ENCODE results near the gene WRNIP1.

Gene WRNIP1

DNA sequence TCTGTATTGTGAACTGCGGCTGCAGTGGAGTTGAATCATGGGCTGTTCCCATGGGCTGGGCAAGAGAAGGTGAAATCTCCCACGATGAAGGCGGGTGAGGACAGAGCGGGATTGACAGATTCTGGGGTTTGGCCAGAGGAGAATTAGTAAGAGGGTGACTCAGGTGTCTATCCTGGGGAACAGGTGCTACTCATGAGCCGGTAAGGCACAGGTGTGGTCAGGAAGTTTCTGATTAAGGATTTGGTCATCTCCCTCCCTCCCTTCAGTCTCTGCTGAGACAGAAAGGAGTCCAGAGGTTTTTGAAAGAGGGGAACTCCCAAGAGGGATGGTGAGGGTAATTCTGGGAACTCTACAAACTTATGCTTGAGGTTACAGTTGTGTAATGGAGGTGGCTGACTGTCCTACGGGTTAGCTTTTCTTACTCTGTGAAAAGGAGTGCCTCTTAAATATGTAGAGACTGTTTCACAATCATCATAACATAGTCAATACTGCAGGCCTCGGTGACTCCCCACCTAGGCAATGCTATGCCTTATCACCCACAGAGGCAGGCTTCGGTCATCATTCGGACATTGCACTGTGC is 45.0 kb downstream of the WRNIP1 start:
- no peak for DNase-seq

DNA sequence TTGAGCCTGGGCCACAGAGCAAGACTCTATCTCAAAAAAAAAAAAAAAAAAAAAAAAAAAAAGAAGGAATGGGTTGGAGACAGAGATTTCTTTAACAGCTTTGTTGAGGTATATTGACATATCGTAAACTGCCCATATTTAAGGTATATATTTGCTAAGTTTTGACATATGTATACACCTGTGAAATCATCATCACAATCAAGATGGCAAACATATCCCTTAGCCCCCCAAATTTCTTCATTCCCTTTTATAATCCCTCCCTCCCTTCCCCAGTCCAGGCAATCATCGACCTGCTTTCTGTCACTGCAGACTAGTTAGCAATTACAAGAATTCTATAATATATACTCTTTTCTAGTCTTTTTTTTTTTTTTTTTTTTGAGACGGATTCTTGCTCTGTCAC is 47.5 kb downstream of the WRNIP1 start:
- no peak for DNase-seq

- no peak for DNase-seq
These were observed 51.0 kb downstream of the WRNIP1 start for GRCh38 chr6:2816158-2816557.

DNA sequence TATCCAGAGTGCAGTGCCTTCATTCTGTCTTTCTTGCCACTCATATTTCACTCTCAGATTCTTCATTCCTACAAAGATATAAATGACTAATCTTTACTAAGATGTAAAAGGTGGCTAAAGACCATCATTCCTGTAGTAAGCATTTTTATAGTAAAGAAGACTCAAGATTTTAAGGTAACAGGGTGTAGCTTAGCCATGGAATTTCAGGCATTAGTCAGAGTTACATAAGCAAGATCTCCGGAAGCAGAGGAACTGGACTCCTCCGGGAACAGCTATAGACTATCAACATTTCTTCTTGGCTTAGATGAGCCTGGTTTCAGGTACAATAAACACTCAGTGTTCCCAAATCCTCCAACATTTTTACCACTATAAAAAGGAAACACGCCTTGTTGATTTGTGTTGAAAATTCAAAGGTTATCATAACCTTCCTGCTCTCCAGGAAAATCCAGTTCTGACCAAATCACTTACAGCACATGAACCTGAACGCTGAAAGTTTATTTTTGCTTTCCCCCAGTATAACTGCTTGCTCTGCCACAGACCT is 52.8 kb downstream of the WRNIP1 start:
- peak; percentile 49 for DNase-seq

DNA sequence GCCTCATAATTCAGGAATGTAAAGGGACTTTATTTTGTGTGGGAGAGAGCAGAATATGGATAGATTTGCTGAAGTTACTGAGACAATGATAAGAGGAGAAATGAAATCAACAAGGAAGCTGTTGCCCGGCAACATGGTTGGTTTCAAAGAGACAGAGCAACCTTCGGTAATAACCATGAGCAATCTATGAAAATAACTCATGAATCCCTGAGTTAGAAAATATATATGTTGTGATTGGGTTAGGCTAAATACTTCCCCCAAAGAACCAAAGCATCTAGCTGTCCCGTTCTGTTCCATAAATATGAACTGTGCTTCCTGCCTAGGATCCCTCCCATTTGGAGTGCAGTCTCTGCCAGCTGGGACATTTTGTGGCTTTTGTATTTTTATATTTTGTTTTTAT is 53.4 kb downstream of the WRNIP1 start:
- DNase-seq = peak; percentile 18

- DNase-seq = no peak
These were observed 53.9 kb downstream of the WRNIP1 start for GRCh38 chr6:2819115-2819514.

DNA sequence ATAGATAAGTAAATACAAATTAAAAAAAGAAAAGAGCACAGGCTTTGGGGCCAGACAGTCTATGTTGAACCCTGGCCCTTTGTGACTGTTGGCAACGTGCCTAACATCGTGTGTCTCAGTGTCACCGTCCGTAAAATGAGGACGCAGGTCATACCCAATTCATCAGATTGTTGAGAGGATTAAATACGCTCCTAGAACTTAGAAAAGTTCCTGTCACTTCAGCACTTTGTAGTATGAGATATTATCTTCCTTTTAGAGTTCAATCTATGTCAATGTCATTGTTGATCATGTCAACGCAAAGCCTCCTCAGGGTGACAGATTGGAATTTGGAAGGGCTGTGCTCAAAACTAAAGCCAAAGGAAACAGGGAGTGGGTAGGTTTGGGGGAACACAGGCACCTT is 54.8 kb downstream of the WRNIP1 start:
- DNase-seq = no peak

DNA sequence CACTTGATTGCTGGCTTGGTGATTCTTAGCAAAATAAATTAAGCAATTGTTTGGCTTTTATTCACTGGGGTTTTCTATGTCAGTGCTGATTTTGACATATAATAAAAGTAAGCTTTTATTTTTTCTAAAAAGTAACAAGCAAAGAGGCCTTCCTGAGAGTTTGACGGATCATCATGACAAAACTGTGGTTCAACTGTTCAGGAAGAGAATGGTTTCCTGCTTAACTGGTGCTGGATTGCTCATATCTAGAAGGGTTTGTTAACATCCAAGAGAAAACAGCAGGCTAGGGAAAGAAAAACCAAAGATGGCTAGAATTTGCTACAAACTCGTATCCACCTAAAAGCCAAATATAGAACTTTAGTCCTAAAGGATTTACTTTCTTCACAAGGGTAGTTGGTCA is 55.2 kb downstream of the WRNIP1 start:
- DNase-seq = no peak

DNA sequence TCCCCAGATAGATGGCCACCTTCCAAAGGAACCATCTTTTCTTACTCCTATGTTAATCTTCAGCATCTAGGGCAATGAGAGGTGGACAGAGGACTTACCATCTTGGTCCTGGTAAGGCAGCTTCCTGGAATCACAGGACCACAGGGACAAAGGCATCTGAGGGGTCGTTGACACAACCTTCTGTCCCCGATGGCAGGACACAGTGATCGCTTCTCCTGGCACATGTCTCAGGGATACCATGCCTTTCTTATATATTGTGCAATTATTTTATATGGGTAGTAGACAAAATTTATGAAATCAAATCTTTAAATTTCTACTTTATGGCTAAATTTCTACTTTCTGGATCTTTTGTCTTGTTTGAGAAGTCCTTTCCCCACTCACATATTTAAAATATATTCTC is 56.4 kb downstream of the WRNIP1 start:
- DNase-seq = no peak

DNA sequence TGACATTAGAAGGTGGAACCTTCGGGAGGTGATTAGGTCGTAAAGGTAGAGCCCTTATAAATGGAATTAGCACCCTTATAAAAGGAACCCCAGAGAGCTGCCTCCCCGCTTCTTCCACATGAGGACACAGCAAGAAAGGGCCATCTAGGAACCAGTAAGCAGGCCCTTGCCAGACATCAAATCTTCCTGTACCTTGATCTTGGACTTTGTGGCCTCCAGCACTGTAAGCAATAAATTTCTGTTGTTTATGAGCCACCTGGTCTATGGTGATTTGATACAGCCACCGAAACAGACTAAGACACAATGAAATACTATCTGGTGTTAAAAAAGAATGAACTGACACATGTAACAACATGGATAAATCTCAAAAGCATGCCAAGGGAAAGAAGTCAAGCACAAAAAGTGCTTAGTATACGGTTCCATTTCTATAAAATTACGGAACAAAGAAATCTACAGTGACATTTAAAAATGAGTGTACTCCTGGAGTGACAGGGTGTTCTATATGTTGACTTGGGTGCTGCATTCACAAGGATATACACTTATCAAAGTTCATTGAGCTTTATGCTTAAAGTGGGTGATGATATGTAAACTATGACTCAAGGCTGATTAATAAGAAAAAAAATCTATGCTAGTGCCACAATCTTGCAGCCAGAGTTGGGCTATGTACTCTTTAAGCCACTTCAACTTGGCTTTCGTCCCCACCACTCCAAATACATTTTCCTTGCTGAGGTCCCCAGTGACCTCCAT is 58.1 kb downstream of the WRNIP1 start:
- DNase-seq = peak; percentile 35

DNA sequence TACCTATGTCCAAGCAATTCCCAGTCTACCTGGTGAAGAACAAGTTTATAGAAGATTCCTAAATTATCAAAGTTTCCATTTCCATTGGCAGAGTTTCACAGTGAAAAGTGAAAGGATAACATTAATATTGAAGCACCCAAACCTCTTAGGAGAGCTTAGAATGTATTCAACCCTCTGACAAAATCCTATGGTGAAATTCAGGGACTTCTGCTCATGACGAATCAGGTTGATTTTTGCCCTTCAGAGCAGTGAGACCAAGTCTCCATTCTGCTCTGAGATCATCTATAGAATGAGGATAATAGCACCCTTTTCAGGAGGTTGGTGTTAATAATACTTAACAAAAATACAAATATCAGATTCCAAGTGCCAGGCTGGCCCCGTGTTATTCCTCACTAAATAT is 60.9 kb downstream of the WRNIP1 start:
- no peak for DNase-seq

- no peak for DNase-seq
These were observed 61.9 kb downstream of the WRNIP1 start for GRCh38 chr6:2827142-2827541.

DNA sequence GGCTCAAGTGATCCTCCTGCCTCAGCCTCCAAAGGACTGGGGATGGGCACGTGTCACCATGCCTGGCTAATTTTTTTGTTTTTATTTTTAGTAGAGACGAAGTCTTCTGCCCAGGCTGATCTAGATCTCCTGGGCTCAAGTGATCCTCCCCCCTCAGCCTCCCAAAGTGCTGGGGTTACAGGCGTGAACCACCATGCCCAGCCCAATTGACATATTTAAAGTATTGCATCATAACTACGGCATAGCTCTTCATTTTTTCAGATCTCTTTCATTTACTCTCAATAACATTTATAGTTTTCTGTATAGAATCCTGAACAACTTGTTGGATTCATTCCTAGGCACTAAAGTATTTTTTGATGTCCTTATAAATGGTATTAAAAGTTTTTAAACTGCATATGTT is 63.4 kb downstream of the WRNIP1 start:
- no peak for DNase-seq

GRCh38 chr6:2829253-2829652 is 64.1 kb downstream of the WRNIP1 start:
- no peak for DNase-seq

DNA sequence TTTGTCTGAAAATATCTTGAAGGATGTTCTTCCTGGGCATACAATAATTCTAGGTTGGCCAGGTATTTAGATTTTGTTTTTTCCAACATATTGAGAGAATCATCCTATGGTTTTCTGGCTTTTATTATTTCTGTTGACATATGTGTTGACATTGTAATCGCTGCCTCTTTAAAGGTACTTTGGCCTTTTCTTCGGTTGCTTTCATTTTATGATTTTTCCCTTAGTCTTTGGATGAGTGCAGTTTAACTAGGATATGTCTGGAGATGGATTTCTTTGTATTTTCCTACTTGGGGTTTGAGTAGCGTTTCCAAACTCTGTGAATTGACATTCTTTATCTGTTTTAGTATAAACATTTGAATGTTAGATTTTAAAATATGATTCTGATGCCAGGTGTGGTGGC is 65.0 kb downstream of the WRNIP1 start:
- no peak for DNase-seq

- no peak for DNase-seq
These were observed 66.2 kb downstream of the WRNIP1 start for GRCh38 chr6:2831392-2831791.

DNA sequence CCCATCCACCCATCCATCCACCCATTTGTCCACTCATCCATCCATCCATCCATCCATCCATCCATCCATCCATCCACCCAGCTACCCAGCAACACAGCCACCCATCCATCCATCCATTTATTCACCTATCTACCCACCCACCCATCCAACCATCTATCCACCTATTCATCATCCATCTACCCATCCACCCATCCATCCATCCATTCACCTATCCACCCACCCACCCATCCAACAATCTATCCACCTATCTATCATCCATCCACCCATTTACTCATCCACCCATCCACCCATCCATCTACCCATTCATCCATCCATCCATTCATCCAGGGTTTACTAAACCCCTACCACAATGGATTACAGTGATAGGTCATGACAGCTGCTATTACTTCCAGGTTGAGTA is 69.1 kb downstream of the WRNIP1 start:
- DNase-seq = no peak

All from HCEC 1CT (cell line).